Endothelial cell of umbilical vein (primary cell): ENCODE data around the gene ARID1B. TPM values are rescaled to one million over a fixed set of nuclear protein-coding genes. Genes with fewer than 3 reads are reported as not detected.

Experiments used
- BruUV-seq: library from RNA; stranded (reverse); fragments of 400-500 nt; replicated peaks from 2 replicates; lab custom pipeline; 2021; lab: Mats Ljungman, UMichigan
- CTCF ChIA-PET: fragments of 300-600, 350-600 bp; sonication (Branson Sonifier 250); formaldehyde crosslinking; loops from one replicate; lab custom pipeline; 2021; ENCODE audit warnings: antibody characterized with exemption, inconsistent platforms; lab: Charles Lee
- POLR2A ChIA-PET: fragments of 300-600, 350-600 bp; sonication (Branson Sonifier 250); formaldehyde crosslinking; loops from one replicate; lab custom pipeline; 2021; ENCODE audit warnings: antibody characterized with exemption, inconsistent platforms; lab: Charles Lee
- DNase-seq: peaks from one replicate; pipeline ENCODE4 v3.0.0-alpha.2; 2011; ENCODE audit warnings: low read depth, low spot score
- FAIRE-seq: peaks from 2 replicates; lab custom pipeline; 2011; peaks lifted over from hg19 to GRCh38; lab: Jason Lieb, UNC
- H2AFZ ChIP-seq: 2 replicates; pipeline ENCODE4 v1.6.0; 2012; ENCODE audit warnings: low read depth, low read length, control low read depth, inconsistent platforms
- H3K27ac ChIP-seq: 2 replicates; pipeline ENCODE4 v1.5.1; 2011; ENCODE audit warnings: low read depth, mild to moderate bottlenecking, control low read depth, low read length, moderate library complexity; ENCODE audit not compliant: insufficient read depth
- H3K27me3 ChIP-seq, 2 experiments: 2 replicates each; pipeline versions ENCODE4 v1.6.0 to v1.6.1; 2011; ENCODE audit warnings: low read length in 2 of 2, mixed read lengths in 1 of 2; ENCODE audit not compliant: control insufficient read depth in 2 of 2, insufficient read depth in 2 of 2
- H3K36me3 ChIP-seq, 2 experiments: 2 replicates in 1 of 2; 3 replicates in 1 of 2; pipeline ENCODE4 v1.5.1; 2011; ENCODE audit warnings: low read length in 2 of 2, mild to moderate bottlenecking in 1 of 2, moderate library complexity in 1 of 2; ENCODE audit not compliant: control insufficient read depth in 2 of 2, insufficient read depth in 2 of 2; ENCODE audit errors: extremely low read depth in 1 of 2
- H3K4me1 ChIP-seq: 3 replicates; pipeline ENCODE4 v1.5.1; 2011; ENCODE audit warnings: mild to moderate bottlenecking, low read length; ENCODE audit not compliant: control insufficient read depth, insufficient read depth; ENCODE audit errors: extremely low read depth
- H3K4me2 ChIP-seq: 2 replicates; pipeline ENCODE4 v1.6.1; 2011; ENCODE audit warnings: low read length, control low read depth, mixed read lengths; ENCODE audit not compliant: insufficient read depth
- H3K4me3 ChIP-seq, 3 experiments: fragments of 200-600 bp in 1 of 3; sonication (generic), shearing (Covaris generic) in 1 of 3; replicated peaks in 1 of 3; 2 replicates each; pipeline ENCODE4 v1.5.1; 2011 to 2016; ENCODE audit warnings: control low read depth in 3 of 3, low read length in 3 of 3, mild to moderate bottlenecking in 2 of 3, inconsistent platforms in 1 of 3, low read depth in 1 of 3, moderate library complexity in 1 of 3; ENCODE audit not compliant: insufficient read depth in 1 of 3
- H3K79me2 ChIP-seq: 2 replicates; pipeline ENCODE4 v1.6.0; 2012; ENCODE audit warnings: low read length, inconsistent platforms; ENCODE audit not compliant: control insufficient read depth, insufficient read depth
- H3K9ac ChIP-seq: replicated peaks from 2 replicates; pipeline ENCODE3; 2011; ENCODE audit warnings: low read length, control low read depth; ENCODE audit not compliant: insufficient read depth; ENCODE audit errors: extremely low read depth
- H3K9me1 ChIP-seq: replicated peaks from 3 replicates; pipeline ENCODE4 v1.6.0; 2011; ENCODE audit warnings: mild to moderate bottlenecking, low read length; ENCODE audit not compliant: control insufficient read depth, insufficient read depth; ENCODE audit errors: extremely low read depth
- H3K9me3 ChIP-seq: replicated peaks from 2 replicates; pipeline ENCODE4 v1.5.1; 2012; ENCODE audit warnings: low read length, inconsistent platforms; ENCODE audit not compliant: control insufficient read depth, insufficient read depth
- H4K20me1 ChIP-seq: replicated peaks from 2 replicates; pipeline ENCODE3; 2011; ENCODE audit warnings: mild to moderate bottlenecking, low read length; ENCODE audit not compliant: control insufficient read depth, insufficient read depth; ENCODE audit errors: extremely low read depth
- EZH2 ChIP-seq: IDR thresholded peaks from 2 replicates; pipeline ENCODE4 v1.6.1; 2012; ENCODE audit warnings: borderline replicate concordance, low read depth, mild to moderate bottlenecking, moderate library complexity, low read length, inconsistent platforms; ENCODE audit not compliant: severe bottlenecking
- FOS ChIP-seq: IDR thresholded peaks from 2 replicates; pipeline ENCODE4 v1.6.1; 2011; ENCODE audit warnings: mild to moderate bottlenecking, low read length, moderate library complexity, borderline replicate concordance; ENCODE audit not compliant: insufficient read depth
- GATA2 ChIP-seq: IDR thresholded peaks from 2 replicates; pipeline ENCODE4 v1.7.0; 2011; ENCODE audit warnings: low read depth, mild to moderate bottlenecking, moderate library complexity, mixed read lengths, low read length; ENCODE audit not compliant: insufficient read length, insufficient read depth
- JUN ChIP-seq: IDR thresholded peaks from 2 replicates; pipeline ENCODE4 v1.6.1; 2011; ENCODE audit warnings: borderline replicate concordance, low read depth; ENCODE audit not compliant: insufficient read length, insufficient read depth
- MYC ChIP-seq: IDR thresholded peaks from one replicate; pipeline ENCODE4 v1.6.1; 2011; ENCODE audit warnings: mild to moderate bottlenecking, low read depth, low read length
- POLR2A ChIP-seq: IDR thresholded peaks from 2 replicates; pipeline ENCODE4 v1.6.1; 2012; ENCODE audit warnings: low read depth, mild to moderate bottlenecking, control low read depth, low read length
- POLR2AphosphoS5 ChIP-seq: IDR thresholded peaks from 2 replicates; pipeline ENCODE4 v1.6.1; 2012; ENCODE audit warnings: low read depth, mild to moderate bottlenecking, control low read depth, low read length, moderate library complexity; ENCODE audit not compliant: insufficient read depth
- dilution Hi-C: fragments of 300-500 bp; cut with MboI; formaldehyde crosslinking; loops from one replicate; pipeline ENCODE4 v1.15.0; 2019; ENCODE audit warnings: low sequenced_read_pairs; ENCODE audit not compliant: extremely low pct_ligation_motif_present
- intact Hi-C: fragments of 100-400 bp; cut with micrococcal nuclease; formaldehyde crosslinking; loops from one replicate; pipeline ENCODE4 v1.10.0; 2022
- polyA plus RNA-seq, 4 experiments: library from polyadenylated mRNA; depleted of rRNA in 3 of 4; stranded (reverse) in 3 of 4; unstranded in 1 of 4; fragments of >200 nt; gene quantifications; 2 replicates each; pipeline versions ENCODE4 v1.2.1 to v1.2.3, GENCODE V29; 2011 to 2012; ENCODE audit warnings: missing spikeins in 1 of 4
- total RNA-seq: library from RNA; stranded (reverse); gene quantifications from 2 replicates; pipeline ENCODE4 v1.2.3, GENCODE V29; 2021
- TF ChIP-seq, protein P1 (sequence below): IDR thresholded peaks from 2 replicates; pipeline ENCODE4 v1.6.1; 2011; ENCODE audit not compliant: insufficient read depth, insufficient read length
- TF ChIP-seq, protein P2 (sequence below), 2 donors: IDR thresholded peaks; 1 replicate in 1 of 2; 2 replicates in 1 of 2; pipeline ENCODE4 v1.5.1; 2011; ENCODE audit warnings: low read length in 2 of 2, mild to moderate bottlenecking in 2 of 2, moderate library complexity in 2 of 2, control low read depth in 1 of 2, inconsistent platforms in 1 of 2, low read depth in 1 of 2; ENCODE audit not compliant: insufficient read depth in 1 of 2; ENCODE audit errors: extremely low read depth in 1 of 2

ARID1B gene
- total and polyA plus RNA-seq, 2 donors (not counting 3 experiments of a cell fraction or from before 2014, with no cell fraction given), result 21.8 to 89.5 TPM

DNA sequence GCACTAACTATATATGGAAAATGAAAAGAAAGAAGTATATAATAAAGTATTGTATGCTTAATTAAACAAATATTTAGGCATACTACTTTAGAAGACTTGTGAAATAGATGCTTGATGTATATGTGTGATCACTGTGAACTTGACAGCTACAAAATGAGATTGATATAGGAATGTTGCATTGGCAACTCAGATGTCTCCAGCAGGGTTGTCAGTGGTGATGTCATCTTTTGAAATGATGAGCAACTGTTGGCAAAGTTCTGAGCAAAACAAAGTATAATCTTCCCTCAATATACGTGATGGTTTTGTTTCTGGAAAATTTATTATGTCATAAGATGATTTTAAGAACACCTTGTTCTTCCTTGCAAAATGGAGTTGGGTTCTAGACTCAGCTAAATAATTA is 133.8 kb downstream of the ARID1B start:
- TF ChIP-seq EZH2 (no peak), POLR2A (no peak), JUN (no peak), POLR2AphosphoS5 (no peak), FOS (no peak), GATA2 (no peak), MYC (no peak)
- TF ChIP-seq, protein P1, sequence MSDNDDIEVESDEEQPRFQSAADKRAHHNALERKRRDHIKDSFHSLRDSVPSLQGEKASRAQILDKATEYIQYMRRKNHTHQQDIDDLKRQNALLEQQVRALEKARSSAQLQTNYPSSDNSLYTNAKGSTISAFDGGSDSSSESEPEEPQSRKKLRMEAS, result no peak
- TF ChIP-seq, protein P2, sequence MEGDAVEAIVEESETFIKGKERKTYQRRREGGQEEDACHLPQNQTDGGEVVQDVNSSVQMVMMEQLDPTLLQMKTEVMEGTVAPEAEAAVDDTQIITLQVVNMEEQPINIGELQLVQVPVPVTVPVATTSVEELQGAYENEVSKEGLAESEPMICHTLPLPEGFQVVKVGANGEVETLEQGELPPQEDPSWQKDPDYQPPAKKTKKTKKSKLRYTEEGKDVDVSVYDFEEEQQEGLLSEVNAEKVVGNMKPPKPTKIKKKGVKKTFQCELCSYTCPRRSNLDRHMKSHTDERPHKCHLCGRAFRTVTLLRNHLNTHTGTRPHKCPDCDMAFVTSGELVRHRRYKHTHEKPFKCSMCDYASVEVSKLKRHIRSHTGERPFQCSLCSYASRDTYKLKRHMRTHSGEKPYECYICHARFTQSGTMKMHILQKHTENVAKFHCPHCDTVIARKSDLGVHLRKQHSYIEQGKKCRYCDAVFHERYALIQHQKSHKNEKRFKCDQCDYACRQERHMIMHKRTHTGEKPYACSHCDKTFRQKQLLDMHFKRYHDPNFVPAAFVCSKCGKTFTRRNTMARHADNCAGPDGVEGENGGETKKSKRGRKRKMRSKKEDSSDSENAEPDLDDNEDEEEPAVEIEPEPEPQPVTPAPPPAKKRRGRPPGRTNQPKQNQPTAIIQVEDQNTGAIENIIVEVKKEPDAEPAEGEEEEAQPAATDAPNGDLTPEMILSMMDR (IDR thresholded peaks at IDR 0.05; ENCODE audit: extremely low read depth in 1 of 2, insufficient read depth in 1 of 2, low read depth in 1 of 2, low read length in 2 of 2), result no peak
- Histone ChIP-seq H3K4me2 (no peak overlapping the region), H3K4me1 (no peaks in the 10 kb centered on the region), H3K27ac (no peak overlapping the region), H3K79me2 (peaks cover 19% of the 10 kb centered on the region), H3K9me3 (no peaks in the 10 kb centered on the region), H3K36me3 (no peaks in the 10 kb centered on the region), H4K20me1 (no peaks in the 10 kb centered on the region), H3K9ac (no peak overlapping the region), H3K27me3 (no peaks in the 10 kb centered on the region), H3K9me1 (no peaks in the 10 kb centered on the region), H2AFZ (no peak overlapping the region), H3K4me3 (no peak overlapping the region)
- BruUV-seq, result no TSS peak
- ChIA-PET CTCF (interaction anchor here (0.6 to 1.0 kb wide), 2 partner anchors 13 to 165 kb away, joined by 3 read pairs; no protein-coding TSS in a partner anchor), POLR2A (no interaction called here)
- FAIRE-seq (no peak), DNase-seq (no peak)
- intact Hi-C loops (no loop called here), dilution Hi-C loops (no loop called here)
